NCI-H82 treated with DMSO at 0.1 percent for 48 hours (cell line): ENCODE results near the gene MAT2B.

Experiments
- DNase-seq: peaks from one replicate; lab custom pipeline; 2025; ENCODE audit not compliant: unreplicated experiment; lab: John Stamatoyannopoulos, UW

MAT2B gene

GRCh38 chr5:163548649-163549048 lies 43.2 kb downstream of the MAT2B start:
- no peak for DNase-seq

GRCh38 chr5:163551156-163551555 lies 45.7 kb downstream of the MAT2B start:
- no peak for DNase-seq

- DNase-seq: no peak
Measured at GRCh38 chr5:163552536-163552935, 47.1 kb downstream of the MAT2B start.

GRCh38 chr5:163561339-163561738 lies 55.9 kb downstream of the MAT2B start:
- no peak for DNase-seq

GRCh38 chr5:163562071-163562470 lies 56.7 kb downstream of the MAT2B start:
- no peak for DNase-seq

GRCh38 chr5:163563112-163563511 lies 57.7 kb downstream of the MAT2B start:
- no peak for DNase-seq

GRCh38 chr5:163563880-163564279 lies 58.5 kb downstream of the MAT2B start:
- DNase-seq: no peak

- DNase-seq: no peak
Measured at GRCh38 chr5:163564321-163564938, 59.0 kb downstream of the MAT2B start.

- DNase-seq: no peak
Measured at GRCh38 chr5:163565492-163565891, 60.1 kb downstream of the MAT2B start.

- DNase-seq: no peak
Measured at GRCh38 chr5:163565931-163566608, 60.7 kb downstream of the MAT2B start.

GRCh38 chr5:163566678-163567077 lies 61.3 kb downstream of the MAT2B start:
- no peak for DNase-seq

GRCh38 chr5:163567811-163568210 lies 62.4 kb downstream of the MAT2B start:
- no peak for DNase-seq
